ENCODE measurements around the gene FAM149B1.

Gene FAM149B1

GRCh38 chr10:73293461-73293860, 125.5 kb downstream of the FAM149B1 start:
- no peak for DNase-seq
